ENCODE data around the gene TMTC2.

GRCh38 chr12:83031196-83031595, 344.5 kb downstream of the TMTC2 start:
- TF ChIP-seq POLR2AphosphoS5 (IDR thresholded peaks at IDR 0.05; ENCODE audit: borderline replicate concordance, low read depth, low read length) = no peak
- TF ChIP-seq EZH2 (IDR thresholded peaks at IDR 0.05) = no peak

Data from SK-N-MC (cell line).